Mucosa of descending colon (tissue), 3 donors: Measurements from ENCODE around the gene HMBS. TPM values are rescaled to one million over a fixed set of nuclear protein-coding genes. Genes with fewer than 3 reads are reported as not detected.

Source experiments
- ATAC-seq: fragments of 200-7000 bp; cut with Tn5 transposase; one replicate; pipeline ENCODE4 v1.9.1; 2020; ENCODE audit warnings: mild to moderate bottlenecking, moderate library complexity
- DNase-seq, 3 donors: peaks; one replicate each; pipeline ENCODE4 v3.0.0-alpha.2; 2020
- H3K36me3 ChIP-seq: fragments of 200-600 bp; one replicate; pipeline ENCODE4 v1.8.0; 2021; ENCODE audit warnings: low read depth, mild to moderate bottlenecking
- H3K4me1 ChIP-seq: fragments of 200-600 bp; one replicate; pipeline ENCODE4 v1.8.0; 2021; ENCODE audit warnings: low read depth, mild to moderate bottlenecking
- H3K4me3 ChIP-seq: fragments of 200-600 bp; one replicate; pipeline ENCODE4 v1.8.0; 2021; ENCODE audit warnings: mild to moderate bottlenecking
- H3K9me3 ChIP-seq: fragments of 200-600 bp; one replicate; pipeline ENCODE4 v1.8.0; 2021; ENCODE audit warnings: mild to moderate bottlenecking
- intact Hi-C, 2 donors: fragments of 100-400 bp; cut with DNase I in 1 of 2; cut with micrococcal nuclease in 1 of 2; formaldehyde crosslinking; loops; one replicate each; pipeline versions ENCODE4 v1.11.0 to v1.11.1; 2022; cut with DNase I, micrococcal nuclease
- total RNA-seq, 3 donors: library from RNA; stranded (reverse); fragmentation: NEBNext Ultra II Directional in 2 of 3; extraction: Animal tissue kit (Norgen Biotek cat#: 25700) in 2 of 3; gene quantifications; one replicate each; pipeline versions ENCODE4 v1.2.1 to v1.2.4, GENCODE V29; 2021 to 2023
- TF ChIP-seq, protein P1 (sequence below): fragments of 200-600 bp; IDR thresholded peaks from one replicate; pipeline ENCODE4 v1.8.0; 2022; ENCODE audit warnings: antibody characterized with exemption, mild to moderate bottlenecking
- donor health status: DM: no; HTN: no; CAD: no; lungs with moderate emphysema.
- donor health status: DM: no; HTN: no; CAD: no.
- donor health status: DM: no; HTN: yes; CAD: no.

Gene HMBS
- total RNA-seq, 3 donors from 2014 or later, result 17.2 to 27.8 (median 19.5) TPM

DNA sequence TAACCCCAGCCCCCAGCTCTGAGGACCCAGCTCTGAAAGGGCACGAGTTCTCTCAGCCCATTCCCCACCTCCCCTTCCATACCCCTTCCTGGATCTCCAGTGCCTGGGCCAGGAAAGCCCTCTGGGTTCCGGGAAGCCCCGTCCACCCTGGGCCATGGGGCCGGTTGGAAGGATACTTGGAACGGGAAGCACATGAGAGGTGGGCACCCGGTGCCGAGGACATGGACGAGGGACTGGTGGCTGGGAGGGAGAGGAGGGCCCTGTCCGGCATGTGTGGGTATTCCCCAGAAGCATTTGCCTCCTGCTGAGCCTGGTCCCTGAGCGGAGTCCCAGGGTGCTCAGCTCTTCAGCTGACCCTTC, 31.5 kb downstream of the HMBS start:
- TF ChIP-seq, protein P1, sequence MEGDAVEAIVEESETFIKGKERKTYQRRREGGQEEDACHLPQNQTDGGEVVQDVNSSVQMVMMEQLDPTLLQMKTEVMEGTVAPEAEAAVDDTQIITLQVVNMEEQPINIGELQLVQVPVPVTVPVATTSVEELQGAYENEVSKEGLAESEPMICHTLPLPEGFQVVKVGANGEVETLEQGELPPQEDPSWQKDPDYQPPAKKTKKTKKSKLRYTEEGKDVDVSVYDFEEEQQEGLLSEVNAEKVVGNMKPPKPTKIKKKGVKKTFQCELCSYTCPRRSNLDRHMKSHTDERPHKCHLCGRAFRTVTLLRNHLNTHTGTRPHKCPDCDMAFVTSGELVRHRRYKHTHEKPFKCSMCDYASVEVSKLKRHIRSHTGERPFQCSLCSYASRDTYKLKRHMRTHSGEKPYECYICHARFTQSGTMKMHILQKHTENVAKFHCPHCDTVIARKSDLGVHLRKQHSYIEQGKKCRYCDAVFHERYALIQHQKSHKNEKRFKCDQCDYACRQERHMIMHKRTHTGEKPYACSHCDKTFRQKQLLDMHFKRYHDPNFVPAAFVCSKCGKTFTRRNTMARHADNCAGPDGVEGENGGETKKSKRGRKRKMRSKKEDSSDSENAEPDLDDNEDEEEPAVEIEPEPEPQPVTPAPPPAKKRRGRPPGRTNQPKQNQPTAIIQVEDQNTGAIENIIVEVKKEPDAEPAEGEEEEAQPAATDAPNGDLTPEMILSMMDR, result no peak
- Histone ChIP-seq H3K9me3 (no peaks in the 10 kb centered on the region), H3K4me1 (no peaks in the 10 kb centered on the region), H3K36me3 (no peaks in the 10 kb centered on the region), H3K4me3 (no peak overlapping the region)
- DNase-seq, result peak in 1 of 3 donors; percentile 54
- intact Hi-C loops, result no loop called here
- no peak for ATAC-seq

DNA sequence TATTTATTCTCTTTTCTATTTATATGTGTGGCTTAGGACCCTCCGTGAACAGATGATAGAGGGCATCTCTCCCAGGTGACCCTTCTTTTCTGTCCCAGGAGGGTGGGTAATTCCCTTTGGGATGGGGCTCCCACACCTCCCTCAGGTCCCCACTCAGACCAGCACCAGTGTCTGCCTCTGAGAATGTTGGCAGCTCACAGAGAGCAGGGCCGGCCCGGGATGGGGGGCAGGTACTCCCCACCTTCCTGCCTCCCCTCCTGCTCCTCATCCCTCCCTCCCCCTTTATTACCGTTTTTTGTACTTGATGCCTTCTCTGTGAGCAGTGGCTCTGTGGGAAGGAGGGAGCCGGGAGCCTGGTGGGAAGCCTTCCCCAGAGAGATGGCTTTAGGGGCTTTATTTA, 31.9 kb downstream of the HMBS start:
- H3K36me3 ChIP-seq, result no peaks in the 10 kb centered on the region
- intact Hi-C loops, result no loop called here

DNA sequence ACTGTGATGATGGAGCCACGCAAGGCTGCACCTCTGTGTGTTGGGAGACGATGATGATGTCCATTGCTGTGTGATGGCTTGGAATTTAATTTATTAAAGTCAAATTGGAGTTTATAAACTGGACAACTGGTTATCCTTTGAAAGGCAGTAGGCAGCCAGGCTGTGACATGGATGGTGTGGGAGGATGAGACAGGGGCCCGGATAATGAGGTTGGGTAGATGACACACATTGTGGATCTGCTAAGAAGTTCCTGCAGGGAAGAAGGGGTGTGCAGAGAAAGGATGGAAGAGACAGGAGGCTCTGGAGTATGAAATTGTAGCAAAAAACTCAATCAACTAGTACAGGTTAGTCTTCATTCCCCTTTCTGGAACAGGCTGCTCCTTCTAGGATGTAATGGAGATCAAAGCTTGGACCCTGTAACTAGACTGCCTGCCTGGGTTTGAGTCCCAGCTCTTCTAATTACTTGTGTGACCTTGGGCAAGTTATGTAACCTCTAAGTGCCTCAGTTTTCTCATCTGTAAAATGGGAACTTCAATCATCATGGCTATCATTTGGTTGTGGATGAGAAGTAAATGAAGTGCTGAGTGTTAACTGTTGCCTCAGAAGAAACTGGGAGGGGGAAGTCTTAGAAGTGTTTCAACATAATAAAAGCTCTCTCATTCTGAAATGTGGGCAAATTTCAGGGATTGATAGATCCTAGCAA, 32.5 kb downstream of the HMBS start:
- Histone ChIP-seq H3K4me3 (no peak overlapping the region), H3K36me3 (no peaks in the 10 kb centered on the region), H3K9me3 (no peaks in the 10 kb centered on the region), H3K4me1 (peaks cover 1% of the 10 kb centered on the region)
- TF ChIP-seq, protein P1, result no peak
- DNase-seq (no peak), ATAC-seq (no peak)
- intact Hi-C loops, result no loop called here

More for the DNA sequence above, 31.9 kb downstream of the HMBS start:
- H3K4me3 ChIP-seq, result no peak overlapping the region
- ATAC-seq (no peak), DNase-seq (no peak)
- TF ChIP-seq, protein P1, result no peak
- H3K9me3 ChIP-seq, result no peaks in the 10 kb centered on the region
- H3K4me1 ChIP-seq, result no peaks in the 10 kb centered on the region

DNA sequence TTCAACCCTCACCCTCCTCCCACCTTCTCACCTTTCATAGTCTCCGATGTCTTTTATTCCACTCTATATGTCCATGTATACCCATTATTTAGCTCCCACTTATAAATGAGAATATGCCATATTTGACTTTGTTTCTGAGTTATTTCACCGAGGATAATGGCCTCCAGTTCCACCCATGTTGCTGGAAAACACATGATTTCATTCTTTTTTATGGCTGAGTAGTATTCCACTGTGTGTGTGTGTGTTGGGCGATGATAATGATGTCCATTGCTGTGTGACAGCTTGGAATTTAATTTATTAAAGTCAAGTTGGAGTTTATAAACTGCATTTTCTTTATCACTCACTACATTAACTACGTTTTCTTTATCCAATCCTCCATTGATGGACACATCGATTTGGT, 33.5 kb downstream of the HMBS start:
- Histone ChIP-seq H3K36me3 (no peaks in the 10 kb centered on the region), H3K9me3 (no peaks in the 10 kb centered on the region), H3K4me1 (peaks cover 9% of the 10 kb centered on the region), H3K4me3 (no peak overlapping the region)
- intact Hi-C loops, result no loop called here
- TF ChIP-seq, protein P1, result no peak
- no peak for DNase-seq
- no peak for ATAC-seq

DNA sequence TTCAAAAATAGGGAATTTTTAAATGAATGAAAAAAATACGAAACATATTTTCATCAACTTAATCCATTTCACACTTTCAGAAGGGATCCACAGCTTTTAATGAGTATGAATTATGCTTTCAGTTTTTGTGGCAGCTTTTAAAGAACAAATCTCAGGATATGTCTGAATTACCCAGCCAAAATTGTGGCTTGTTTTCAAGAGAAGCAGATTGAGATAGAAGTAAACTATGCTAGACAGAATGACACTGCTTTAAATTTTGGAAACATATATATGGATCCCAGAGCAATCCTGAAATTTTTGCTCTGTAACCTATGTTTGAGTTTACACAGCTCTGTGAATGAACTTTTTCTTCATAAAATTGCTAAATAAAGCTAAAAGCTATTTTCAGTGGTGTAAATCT, 34.3 kb downstream of the HMBS start:
- TF ChIP-seq, protein P1, result no peak
- Histone ChIP-seq H3K4me3 (no peak overlapping the region), H3K36me3 (no peaks in the 10 kb centered on the region), H3K9me3 (no peaks in the 10 kb centered on the region), H3K4me1 (peaks cover 9% of the 10 kb centered on the region)
- ATAC-seq, result no peak
- intact Hi-C loops, result no loop called here
- no peak for DNase-seq

DNA sequence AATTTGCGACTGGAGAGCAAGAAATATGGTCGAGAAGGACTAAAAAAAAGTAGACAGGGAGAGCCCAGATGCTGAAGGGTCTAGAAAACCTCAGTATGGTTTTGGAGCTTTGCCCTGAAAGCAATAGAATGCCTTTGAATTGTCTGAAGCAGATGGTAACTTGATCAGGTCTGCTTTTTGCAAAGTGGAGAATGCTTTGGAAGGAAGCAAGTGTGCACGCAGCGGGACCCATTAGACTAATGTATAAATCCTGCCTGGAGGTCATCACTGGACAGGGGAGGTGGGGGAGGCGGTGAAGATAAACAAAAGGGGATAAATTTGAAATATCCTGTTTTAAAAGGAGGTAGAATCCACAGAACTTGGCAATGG, 35.9 kb downstream of the HMBS start:
- Histone ChIP-seq H3K36me3 (no peaks in the 10 kb centered on the region), H3K4me3 (no peak overlapping the region), H3K4me1 (peaks cover 16% of the 10 kb centered on the region), H3K9me3 (no peaks in the 10 kb centered on the region)
- DNase-seq, result no peak
- no peak for ATAC-seq
- TF ChIP-seq, protein P1, result no peak
- intact Hi-C loops, result no loop called here
